GM12891 (cell line): ENCODE data around the gene EHBP1.
A peak's percentile ranks its signal among the peaks of the same experiment; 100 is the strongest.

ENCODE experiments used
- DNase-seq: peaks from one replicate; pipeline ENCODE4 v3.0.0; 2011; ENCODE audit warnings: low spot score; ENCODE audit not compliant: insufficient read length
- FAIRE-seq: peaks from 2 replicates; lab custom pipeline; 2011; peaks lifted over from hg19 to GRCh38; lab: Jason Lieb, UNC
- PAX5 ChIP-seq: IDR thresholded peaks from 2 replicates; pipeline ENCODE4 v1.6.1; 2011; ENCODE audit warnings: low read length, moderate library complexity, mild to moderate bottlenecking; ENCODE audit not compliant: insufficient read depth, severe bottlenecking
- POLR2A ChIP-seq: IDR thresholded peaks from 2 replicates; pipeline ENCODE4 v1.6.1; 2011; ENCODE audit warnings: low read depth, low read length, control low read depth
- POLR2AphosphoS5 ChIP-seq: IDR thresholded peaks from 2 replicates; pipeline ENCODE4 v1.6.1; 2011; ENCODE audit warnings: low read depth, low read length, control low read depth
- POU2F2 ChIP-seq: IDR thresholded peaks from 2 replicates; pipeline ENCODE4 v1.6.1; 2011; ENCODE audit warnings: low read depth, mild to moderate bottlenecking, control low read depth, low read length, moderate library complexity
- SPI1 ChIP-seq: IDR thresholded peaks from 2 replicates; pipeline ENCODE4 v1.6.1; 2011; ENCODE audit warnings: low read depth, low read length, control low read depth
- TAF1 ChIP-seq: IDR thresholded peaks from 2 replicates; pipeline ENCODE4 v1.6.1; 2011; ENCODE audit warnings: low read depth, low read length, control low read depth

The EHBP1 gene

GRCh38 chr2:62958206-62958605, 252.7 kb downstream of the EHBP1 start:
- no peak for DNase-seq
- no peak for TF ChIP-seq POLR2AphosphoS5
- no peak for TF ChIP-seq TAF1
- no peak for FAIRE-seq

GRCh38 chr2:62964050-62964449, 258.5 kb downstream of the EHBP1 start:
- TF ChIP-seq POLR2A: no peak
- no peak for TF ChIP-seq POU2F2
- no peak for TF ChIP-seq TAF1
- no peak for TF ChIP-seq SPI1
- no peak for TF ChIP-seq POLR2AphosphoS5
- TF ChIP-seq PAX5: no peak
- DNase-seq (no peak), FAIRE-seq (no peak)

- no peak for TF ChIP-seq TAF1
- no peak for TF ChIP-seq SPI1
- TF ChIP-seq POU2F2: no peak
- TF ChIP-seq POLR2AphosphoS5: no peak
- TF ChIP-seq PAX5: no peak
- no peak for TF ChIP-seq POLR2A
- FAIRE-seq: no peak
- no peak for DNase-seq
Observed at GRCh38 chr2:62964671-62965070, 259.2 kb downstream of the EHBP1 start.

GRCh38 chr2:62966991-62967390, 261.5 kb downstream of the EHBP1 start:
- TF ChIP-seq POLR2A: no peak
- TF ChIP-seq TAF1: no peak
- TF ChIP-seq POLR2AphosphoS5: no peak
- TF ChIP-seq POU2F2: no peak
- no peak for TF ChIP-seq SPI1
- no peak for TF ChIP-seq PAX5
- DNase-seq (no peak), FAIRE-seq (no peak)

DNA sequence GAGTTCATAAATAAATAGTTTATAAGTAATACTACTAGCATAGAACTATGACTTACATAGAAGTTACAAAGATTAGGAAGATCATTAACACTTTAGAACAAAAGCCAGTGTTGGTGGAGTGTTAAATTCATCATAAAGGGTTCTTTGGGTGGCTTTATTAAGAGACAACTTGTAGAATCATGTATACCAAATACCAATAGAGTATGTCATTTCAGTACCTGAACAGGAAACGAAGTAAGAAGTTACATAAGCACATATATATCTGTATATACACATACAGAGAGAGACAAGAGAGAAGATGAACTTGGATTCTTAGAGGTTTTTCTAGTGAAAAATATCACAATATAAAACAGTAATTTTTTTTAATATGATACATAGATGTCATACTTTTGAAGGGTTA, 262.7 kb downstream of the EHBP1 start:
- DNase-seq (no peak), FAIRE-seq (no peak)
- no peak for TF ChIP-seq PAX5
- TF ChIP-seq POLR2A: no peak
- no peak for TF ChIP-seq TAF1
- TF ChIP-seq POU2F2: no peak
- no peak for TF ChIP-seq SPI1
- no peak for TF ChIP-seq POLR2AphosphoS5

DNA sequence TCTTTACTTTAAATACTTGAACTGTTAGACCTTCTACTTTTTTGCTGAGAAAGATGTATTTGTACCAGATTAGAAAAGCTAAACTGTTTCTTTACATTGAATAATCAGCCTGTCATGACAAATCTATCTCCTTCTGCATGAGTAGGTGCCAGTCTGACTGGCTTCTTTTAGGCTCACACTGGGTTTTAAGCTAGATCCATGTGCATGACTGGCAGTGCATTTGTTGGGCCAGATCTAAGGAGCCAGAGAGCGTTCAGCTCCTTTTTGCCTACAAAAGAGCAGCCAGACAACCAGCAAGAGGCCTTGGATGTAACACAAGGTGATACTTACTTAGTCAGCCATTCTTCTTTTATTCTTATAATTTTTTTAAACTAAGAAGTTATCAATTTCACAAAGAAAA, 263.2 kb downstream of the EHBP1 start:
- DNase-seq (no peak), FAIRE-seq (no peak)
- TF ChIP-seq SPI1 (no peak), POLR2A (no peak), PAX5 (no peak), POU2F2 (no peak), TAF1 (no peak), POLR2AphosphoS5 (no peak)

DNA sequence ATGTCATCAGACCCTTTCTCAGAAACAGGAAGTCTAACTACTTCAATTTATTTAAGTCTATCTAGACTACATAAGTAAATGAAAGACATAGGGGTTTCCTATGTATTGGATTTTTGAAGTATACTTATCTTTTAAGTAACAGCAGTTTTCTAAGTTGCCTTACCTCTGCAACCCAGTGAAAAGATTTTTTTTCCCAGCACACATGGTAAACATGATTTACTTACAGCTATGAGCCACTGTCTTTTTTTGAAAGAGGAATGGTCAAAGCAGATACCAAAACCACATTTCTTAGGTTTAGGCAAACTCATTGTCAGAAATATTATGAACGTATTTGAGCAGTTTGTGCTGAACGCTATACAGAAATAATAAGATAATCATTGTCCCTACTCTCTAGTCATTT, 266.4 kb downstream of the EHBP1 start:
- DNase-seq (no peak), FAIRE-seq (no peak)
- TF ChIP-seq POLR2AphosphoS5 (no peak), PAX5 (no peak), SPI1 (no peak), POLR2A (no peak), POU2F2 (no peak)

GRCh38 chr2:62972601-62973000, 267.1 kb downstream of the EHBP1 start:
- FAIRE-seq (no peak), DNase-seq (no peak)
- no peak for TF ChIP-seq POLR2AphosphoS5
- TF ChIP-seq POLR2A: no peak
- no peak for TF ChIP-seq TAF1
- TF ChIP-seq SPI1: no peak
- no peak for TF ChIP-seq PAX5
- TF ChIP-seq POU2F2: no peak

- DNase-seq: no peak
- TF ChIP-seq TAF1 (no peak), PAX5 (no peak), POU2F2 (no peak), POLR2A (no peak), SPI1 (no peak), POLR2AphosphoS5 (no peak)
- peak; percentile 13 for FAIRE-seq
Observed at GRCh38 chr2:62974999-62975398, 269.5 kb downstream of the EHBP1 start.

DNA sequence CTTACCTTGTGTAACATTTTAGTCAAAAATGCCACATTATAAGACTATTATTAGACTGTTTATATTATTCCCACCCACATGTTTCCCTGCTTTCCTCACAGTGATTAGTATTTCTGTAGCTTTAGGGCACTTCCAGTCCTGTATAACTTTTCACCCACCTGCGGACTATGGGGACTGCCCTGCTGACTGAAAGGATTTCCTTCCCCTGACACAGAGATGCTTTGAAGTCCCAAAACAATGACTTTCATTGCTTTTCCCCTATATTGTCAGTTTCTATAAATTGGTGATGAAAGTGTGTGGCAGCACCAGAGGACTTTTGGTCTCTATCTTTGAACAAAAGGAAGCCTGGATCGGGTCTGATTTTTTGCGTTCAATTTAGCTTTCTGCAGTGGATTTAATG, 286.1 kb downstream of the EHBP1 start:
- DNase-seq (no peak), FAIRE-seq (no peak)
- TF ChIP-seq POLR2A: no peak
- no peak for TF ChIP-seq PAX5
- TF ChIP-seq POU2F2: no peak
- no peak for TF ChIP-seq SPI1
- no peak for TF ChIP-seq TAF1
- TF ChIP-seq POLR2AphosphoS5: no peak

GRCh38 chr2:62992561-62992960, 287.0 kb downstream of the EHBP1 start:
- DNase-seq (no peak), FAIRE-seq (no peak)
- TF ChIP-seq SPI1 (no peak), POU2F2 (no peak), POLR2A (no peak), PAX5 (no peak), POLR2AphosphoS5 (no peak), TAF1 (no peak)
